Erythroblast (primary cell): ENCODE results near the gene CIC.
"Not testable (repeated sequence)": the region's sequence is repeated elsewhere in the genome, so short reads cannot be mapped to it uniquely, and the experiment has no call there.

ENCODE experiments used
- GATA1 ChIP-seq: IDR thresholded peaks from 2 replicates; pipeline ENCODE4 v1.6.1; 2011; ENCODE audit warnings: low read depth, mild to moderate bottlenecking, control low read depth, low read length, moderate library complexity
- POLR2A ChIP-seq: IDR thresholded peaks from 2 replicates; pipeline ENCODE4 v1.6.1; 2011; ENCODE audit warnings: mild to moderate bottlenecking, low read length

DNA sequence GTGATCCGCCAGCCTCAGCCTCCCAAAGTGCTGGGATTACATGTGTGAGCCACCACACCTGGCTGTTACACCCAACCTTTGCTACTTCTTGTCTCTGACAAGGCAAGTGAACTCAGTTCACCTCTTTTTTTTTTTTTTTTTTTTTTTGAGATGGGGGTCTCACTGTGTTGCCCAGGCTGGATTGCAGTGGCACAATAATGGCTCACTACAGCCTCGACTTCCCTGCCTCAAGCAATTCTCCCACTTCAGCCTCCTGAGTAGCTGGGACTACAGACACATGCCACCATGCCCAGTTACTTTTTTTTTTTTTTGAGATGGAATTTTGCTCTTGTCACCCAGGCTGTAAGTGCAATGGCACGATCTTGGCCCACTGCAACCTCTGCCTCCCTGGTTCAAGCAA is 11.2 kb upstream of the CIC start:
- TF ChIP-seq POLR2A, GATA1: not testable (repeated sequence)
